Tibial nerve (tissue), 4 donors: ENCODE data around the gene SLC5A6. TPM values are rescaled to one million over a fixed set of nuclear protein-coding genes. Genes with fewer than 3 reads are reported as not detected.

Source experiments
- DNase-seq, 2 donors: peaks; one replicate each; pipeline ENCODE4 v3.0.0-alpha.2; 2019; ENCODE audit warnings: low spot score in 2 of 2
- H3K27ac ChIP-seq, 4 donors: fragments of 200-600 bp; sonication (generic) in 3 of 4; one replicate each; pipeline ENCODE4 v1.5.1; 2017 to 2019; ENCODE audit warnings: mild to moderate bottlenecking in 1 of 4
- H3K27me3 ChIP-seq, 2 donors: fragments of 200-600 bp; sonication (generic) in 1 of 2; one replicate each; pipeline versions ENCODE4 v1.5.1 to v1.6.0; 2017 to 2019
- H3K36me3 ChIP-seq, 3 donors: fragments of 200-600 bp; sonication (generic); one replicate each; pipeline ENCODE4 v1.5.1; 2018 to 2019
- H3K4me1 ChIP-seq, 4 donors: fragments of 200-600 bp; sonication (generic) in 3 of 4; one replicate each; pipeline ENCODE4 v1.5.1; 2017 to 2019
- H3K4me3 ChIP-seq, 4 donors: fragments of 200-600 bp; sonication (generic) in 3 of 4; one replicate each; pipeline ENCODE4 v1.5.1; 2017 to 2019; ENCODE audit warnings: mild to moderate bottlenecking in 1 of 4, moderate library complexity in 1 of 4
- H3K9me3 ChIP-seq, 4 donors: fragments of 200-600 bp; sonication (generic) in 3 of 4; one replicate each; pipeline ENCODE4 v1.5.1; 2017 to 2019
- EP300 ChIP-seq, 2 donors: sonication (generic); formaldehyde crosslinking; IDR thresholded peaks; one replicate each; pipeline ENCODE4 v1.6.1; 2017; ENCODE audit warnings: antibody characterized with exemption in 2 of 2, mild to moderate bottlenecking in 1 of 2
- POLR2A ChIP-seq, 2 donors: fragments of 450-650 bp; IDR thresholded peaks; one replicate each; pipeline ENCODE4 v1.6.1; 2017; ENCODE audit warnings: antibody characterized with exemption in 2 of 2, mild to moderate bottlenecking in 2 of 2, moderate library complexity in 2 of 2
- WGBS, 2 donors: methylation state at CpG; one replicate each; pipeline ENCODE4 v1.1.5; 2018; 5-methylcytosine and 5-hydroxymethylcytosine counted together
- total RNA-seq, 4 donors: library from RNA; depleted of rRNA; stranded (reverse); fragments of >200 nt; gene quantifications; one replicate each; pipeline ENCODE4 v1.1.0, GENCODE V29; 2016
- TF ChIP-seq, protein P1 (sequence below), 5 experiments: fragments of 200-600 bp in 3 of 5; fragments of 450-650 bp in 2 of 5; sonication (generic) in 3 of 5; IDR thresholded peaks; one replicate each; pipeline ENCODE4 v1.5.1; 2016 to 2019; ENCODE audit warnings: antibody characterized with exemption in 5 of 5, mild to moderate bottlenecking in 3 of 5, moderate library complexity in 2 of 5

SLC5A6 gene
- total RNA-seq, 4 donors from 2014 or later: 19.0 to 50.0 (median 41.5) TPM

DNA sequence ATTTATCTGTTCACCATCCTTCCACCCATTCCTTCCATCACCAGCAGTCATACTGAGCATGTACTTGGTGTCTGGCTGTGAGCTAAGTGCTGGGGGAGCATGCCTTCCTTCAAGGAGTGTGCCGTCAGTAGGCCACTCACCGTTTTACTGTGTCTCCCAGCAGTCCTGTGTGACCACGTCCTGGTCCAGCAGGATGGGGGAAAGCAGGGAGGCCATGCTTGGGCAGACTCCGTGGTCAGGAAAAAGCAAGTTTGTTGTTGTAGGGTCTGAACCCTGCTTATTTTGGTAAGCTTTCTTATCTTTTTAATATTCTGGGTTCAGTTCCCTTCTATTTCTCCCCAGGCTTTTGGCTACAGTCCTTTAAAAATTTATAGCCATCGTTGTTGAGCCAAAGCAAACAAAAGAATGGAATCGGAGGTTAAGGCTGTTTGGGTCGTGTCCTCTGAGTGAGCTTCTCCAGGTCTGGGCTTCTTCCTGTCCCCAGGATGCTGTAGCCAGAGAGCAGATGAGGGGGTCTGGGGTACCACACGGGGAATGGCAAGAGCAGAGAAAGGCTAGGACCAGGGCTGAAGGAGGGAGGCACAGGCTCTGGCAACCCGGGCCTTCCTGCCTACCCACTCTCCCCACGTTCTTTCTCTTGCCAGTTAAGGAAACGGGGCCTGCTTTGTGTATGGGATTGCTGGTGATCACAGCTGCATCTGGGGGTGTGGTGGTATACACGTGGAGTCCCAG is 37.3 kb upstream of the SLC5A6 start:
- H3K9me3 ChIP-seq: no peaks in the 10 kb centered on the region
- no peak overlapping the region for H3K27ac ChIP-seq
- 30 to 50% methylated on average over 12 of the region's 12 CpGs for WGBS, 2 donors
- H3K4me1 ChIP-seq: peaks cover 0 to 7% (median 0%) of the 10 kb centered on the region in 4 donors
- no peak overlapping the region for H3K4me3 ChIP-seq
- H3K36me3 ChIP-seq: peaks cover 0 to 4% (median 0%) of the 10 kb centered on the region in 3 donors
- no peak for DNase-seq
- H3K27me3 ChIP-seq: peaks cover 0 to 44% of the 10 kb centered on the region in 2 donors
- TF ChIP-seq POLR2A (IDR thresholded peaks at IDR 0.05) (no peak), EP300 (IDR thresholded peaks at IDR 0.05) (no peak)
- TF ChIP-seq, protein P1, sequence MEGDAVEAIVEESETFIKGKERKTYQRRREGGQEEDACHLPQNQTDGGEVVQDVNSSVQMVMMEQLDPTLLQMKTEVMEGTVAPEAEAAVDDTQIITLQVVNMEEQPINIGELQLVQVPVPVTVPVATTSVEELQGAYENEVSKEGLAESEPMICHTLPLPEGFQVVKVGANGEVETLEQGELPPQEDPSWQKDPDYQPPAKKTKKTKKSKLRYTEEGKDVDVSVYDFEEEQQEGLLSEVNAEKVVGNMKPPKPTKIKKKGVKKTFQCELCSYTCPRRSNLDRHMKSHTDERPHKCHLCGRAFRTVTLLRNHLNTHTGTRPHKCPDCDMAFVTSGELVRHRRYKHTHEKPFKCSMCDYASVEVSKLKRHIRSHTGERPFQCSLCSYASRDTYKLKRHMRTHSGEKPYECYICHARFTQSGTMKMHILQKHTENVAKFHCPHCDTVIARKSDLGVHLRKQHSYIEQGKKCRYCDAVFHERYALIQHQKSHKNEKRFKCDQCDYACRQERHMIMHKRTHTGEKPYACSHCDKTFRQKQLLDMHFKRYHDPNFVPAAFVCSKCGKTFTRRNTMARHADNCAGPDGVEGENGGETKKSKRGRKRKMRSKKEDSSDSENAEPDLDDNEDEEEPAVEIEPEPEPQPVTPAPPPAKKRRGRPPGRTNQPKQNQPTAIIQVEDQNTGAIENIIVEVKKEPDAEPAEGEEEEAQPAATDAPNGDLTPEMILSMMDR (IDR thresholded peaks at IDR 0.05): no peak

DNA sequence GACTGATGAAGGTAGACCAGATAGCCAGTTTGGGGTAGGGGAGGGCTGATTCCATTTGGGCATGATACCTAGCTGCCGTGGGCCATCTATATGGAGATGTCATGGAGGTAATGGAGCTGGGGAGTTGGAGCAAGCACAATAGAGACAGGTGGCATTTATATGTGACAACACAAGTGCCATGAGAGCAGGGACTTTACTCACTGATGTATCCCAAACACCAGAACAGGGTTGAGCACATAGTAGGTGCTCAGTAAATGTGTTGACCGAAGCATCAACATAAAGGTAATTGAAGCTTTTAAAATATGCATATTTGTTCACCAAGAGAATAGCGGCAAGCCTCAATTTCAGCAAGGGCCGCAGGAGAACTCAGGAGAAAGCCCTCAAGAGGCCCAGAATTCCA is 35.8 kb upstream of the SLC5A6 start:
- 83 to 93% methylated on average over 4 of the region's 4 CpGs for WGBS, 2 donors
- Histone ChIP-seq H3K27ac (no peak overlapping the region), H3K36me3 (peaks cover 0 to 18% (median 6%) of the 10 kb centered on the region in 3 donors), H3K4me3 (no peak overlapping the region), H3K27me3 (peaks cover 0 to 32% of the 10 kb centered on the region in 2 donors), H3K9me3 (no peaks in the 10 kb centered on the region), H3K4me1 (peaks cover 0 to 7% (median 0%) of the 10 kb centered on the region in 4 donors)
- DNase-seq: no peak
- TF ChIP-seq, protein P1 (IDR thresholded peaks at IDR 0.05): no peak
- TF ChIP-seq EP300 (IDR thresholded peaks at IDR 0.05) (no peak), POLR2A (IDR thresholded peaks at IDR 0.05) (no peak)

DNA sequence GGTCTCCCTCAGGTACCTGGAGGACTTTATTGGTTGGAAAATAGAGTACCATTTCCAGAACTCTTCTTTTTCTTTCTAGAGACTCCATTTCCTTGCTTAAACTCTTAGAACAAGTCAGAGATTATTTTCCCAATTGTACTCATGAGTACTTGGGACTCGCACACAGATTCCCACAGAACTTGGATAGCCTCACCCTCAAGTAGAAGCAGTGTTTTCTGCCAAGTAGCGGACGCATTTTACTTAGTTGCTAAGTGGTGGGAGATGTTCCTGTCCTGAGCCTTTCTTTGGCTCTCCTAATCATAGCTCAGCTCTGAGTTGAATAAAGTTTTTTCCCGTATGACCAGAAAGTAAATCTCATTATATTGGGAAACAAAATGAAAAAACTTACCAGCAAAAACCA is 33.6 kb upstream of the SLC5A6 start:
- 66 to 81% methylated on average over 4 of the region's 4 CpGs for WGBS, 2 donors
- no peaks in the 10 kb centered on the region for H3K9me3 ChIP-seq
- H3K4me1 ChIP-seq: peaks cover 0 to 6% (median 0%) of the 10 kb centered on the region in 4 donors
- no peak for TF ChIP-seq POLR2A (IDR thresholded peaks at IDR 0.05)
- no peak for DNase-seq
- no peak overlapping the region for H3K4me3 ChIP-seq
- peaks cover 0 to 11% of the 10 kb centered on the region in 2 donors for H3K27me3 ChIP-seq
- no peak overlapping the region for H3K27ac ChIP-seq
- peaks cover 3 to 41% (median 8%) of the 10 kb centered on the region in 3 donors for H3K36me3 ChIP-seq

DNA sequence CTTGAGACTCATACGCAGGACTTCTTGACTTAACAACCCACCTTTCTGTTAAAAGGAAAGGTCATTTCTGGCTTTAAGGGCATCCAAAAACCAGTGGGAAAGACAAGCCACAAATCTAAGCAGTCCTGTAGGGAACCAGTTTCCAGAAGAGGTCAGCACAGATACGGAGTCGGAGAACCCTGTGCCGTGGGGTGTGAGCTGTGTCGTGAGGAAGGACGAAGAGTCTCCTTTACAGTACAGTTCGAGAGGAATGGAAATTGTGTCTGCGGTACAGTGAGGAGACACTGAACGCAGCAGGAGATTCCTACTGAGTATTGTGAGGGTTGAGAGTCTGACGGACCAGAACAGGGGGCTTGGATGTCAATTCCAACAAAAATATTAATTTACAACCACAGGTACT is 33.0 kb upstream of the SLC5A6 start:
- Histone ChIP-seq H3K27ac (no peak overlapping the region), H3K4me3 (no peak overlapping the region), H3K36me3 (peaks cover 3 to 46% (median 11%) of the 10 kb centered on the region in 3 donors), H3K9me3 (no peaks in the 10 kb centered on the region), H3K27me3 (peaks cover 0 to 6% of the 10 kb centered on the region in 2 donors), H3K4me1 (peaks cover 0 to 1% (median 0%) of the 10 kb centered on the region in 4 donors)
- 69 to 70% methylated on average over 10 of the region's 10 CpGs for WGBS, 2 donors
- no peak for DNase-seq
- TF ChIP-seq, protein P1 (IDR thresholded peaks at IDR 0.05): no peak
- TF ChIP-seq EP300 (IDR thresholded peaks at IDR 0.05) (no peak), POLR2A (IDR thresholded peaks at IDR 0.05) (no peak)

DNA sequence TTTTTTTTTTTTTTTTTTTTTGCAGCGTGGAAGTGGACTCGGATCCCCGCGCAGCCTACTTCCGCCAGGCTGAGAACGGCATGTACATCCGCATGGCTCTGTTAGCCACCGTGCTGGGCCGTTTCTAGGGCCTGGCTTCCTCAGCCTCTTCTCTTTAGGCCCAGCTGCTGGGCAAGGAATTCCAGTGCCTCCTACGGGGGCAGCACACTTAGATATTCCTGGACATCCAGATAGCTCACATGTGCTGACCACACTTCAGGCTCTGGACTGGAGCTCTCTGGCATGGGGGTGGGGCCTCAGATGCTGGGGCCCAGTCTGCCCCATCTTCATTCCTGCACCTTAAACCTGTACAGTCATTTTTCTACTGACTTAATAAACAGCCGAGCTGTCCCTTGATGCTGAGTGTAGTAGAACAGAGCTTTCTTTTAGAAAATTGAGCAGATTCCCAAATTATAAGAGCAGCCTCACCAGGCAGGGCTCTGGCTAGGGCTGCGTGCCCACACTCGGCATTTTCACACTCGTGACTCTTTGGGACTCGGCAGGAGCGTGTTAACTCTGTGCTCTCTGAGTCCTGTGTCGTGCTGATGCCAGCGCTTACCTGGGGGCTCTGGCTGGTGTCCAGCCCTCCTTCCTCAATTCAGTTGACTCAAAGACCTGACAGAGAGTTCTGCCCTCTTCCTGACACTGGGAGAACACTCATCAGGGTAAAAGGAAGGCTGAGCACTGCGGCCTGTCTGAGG is 31.5 kb upstream of the SLC5A6 start:
- H3K4me1 ChIP-seq: no peaks in the 10 kb centered on the region
- WGBS, 2 donors: 77 to 85% methylated on average over 19 of the region's 19 CpGs
- H3K36me3 ChIP-seq: peaks cover 6 to 62% (median 19%) of the 10 kb centered on the region in 3 donors
- H3K9me3 ChIP-seq: no peaks in the 10 kb centered on the region
- TF ChIP-seq EP300 (IDR thresholded peaks at IDR 0.05) (no peak), POLR2A (IDR thresholded peaks at IDR 0.05) (no peak)
- TF ChIP-seq, protein P1 (IDR thresholded peaks at IDR 0.05): no peak
- H3K27ac ChIP-seq: no peak overlapping the region
- no peak overlapping the region for H3K4me3 ChIP-seq
- no peaks in the 10 kb centered on the region for H3K27me3 ChIP-seq
- no peak for DNase-seq
